Activated CD8-positive, alpha-beta memory T cell treated with anti-CD3 and anti-CD28 coated beads for 36 hours (primary cell): ENCODE results near the gene NSD1. TPM values are rescaled to one million over a fixed set of nuclear protein-coding genes. Genes with fewer than 3 reads are reported as not detected.
"Not testable (repeated sequence)": the region's sequence is repeated elsewhere in the genome, so short reads cannot be mapped to it uniquely, and the experiment has no call there.

Experiments used
- CTCF ChIA-PET: fragments of 350-600 bp; sonication (Branson Sonifier 250); formaldehyde crosslinking; loops from one replicate; lab custom pipeline; 2021; ENCODE audit warnings: antibody characterized with exemption; lab: Charles Lee
- POLR2A ChIA-PET: fragments of 350-600 bp; sonication (Branson Sonifier 250); formaldehyde crosslinking; loops from one replicate; lab custom pipeline; 2021; ENCODE audit warnings: antibody characterized with exemption; lab: Charles Lee
- total RNA-seq, 2 experiments: library from RNA; stranded (reverse); gene quantifications; one replicate each; pipeline ENCODE4 v1.2.3, GENCODE V29; 2021

Gene NSD1
- total RNA-seq, 2 experiments from 2014 or later: 78.6 to 80.4 TPM

DNA sequence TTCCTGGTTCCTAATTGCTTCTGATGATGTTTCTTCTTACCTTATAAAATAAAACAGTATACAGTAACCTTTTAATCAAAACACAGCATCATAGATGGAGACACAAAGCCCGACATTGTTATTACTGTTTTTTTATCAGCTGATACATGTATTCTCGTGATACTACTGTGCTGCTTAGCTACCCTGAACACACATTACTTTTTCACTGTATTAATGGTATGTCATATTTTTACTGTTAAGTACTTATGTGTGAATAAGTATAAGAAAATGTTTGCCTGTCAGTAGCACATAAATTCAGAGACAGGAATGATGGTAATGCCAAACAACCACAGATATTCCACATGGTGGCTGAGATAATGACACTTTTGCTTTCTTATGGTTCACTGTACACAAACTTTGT is 101.3 kb downstream of the NSD1 start:
- POLR2A ChIA-PET: no interaction called here

DNA sequence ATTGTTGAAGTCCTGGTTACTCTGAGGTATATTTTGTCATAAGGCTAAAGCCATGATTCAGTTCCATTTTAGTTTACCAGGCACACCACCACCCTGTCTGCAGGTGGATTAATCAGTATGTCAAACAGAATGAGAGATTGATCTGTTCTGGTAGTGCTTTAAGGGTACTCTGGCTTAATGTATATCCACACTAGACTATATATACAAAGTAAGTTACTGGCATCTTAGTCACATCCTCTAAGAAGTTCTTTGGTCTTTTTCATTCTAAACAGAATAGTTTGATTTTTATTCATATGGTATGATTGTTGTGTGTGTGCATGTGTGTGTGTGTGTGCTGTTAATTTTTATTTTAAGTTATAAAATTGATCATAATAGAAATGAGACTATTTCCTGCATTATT is 108.2 kb downstream of the NSD1 start:
- ChIA-PET POLR2A (interaction anchor here (0.6 kb wide), 1 partner anchor 11 kb away, joined by 4 read pairs; no protein-coding TSS in a partner anchor), CTCF (interaction anchor here (0.6 kb wide), 2 partner anchors 11 to 259 kb away, joined by 3 read pairs; no protein-coding TSS in a partner anchor)

More for the DNA sequence above, 101.3 kb downstream of the NSD1 start:
- CTCF ChIA-PET: interaction anchor here (0.7 kb wide), 1 partner anchor 83 kb away, joined by 3 read pairs; no protein-coding TSS in a partner anchor

DNA sequence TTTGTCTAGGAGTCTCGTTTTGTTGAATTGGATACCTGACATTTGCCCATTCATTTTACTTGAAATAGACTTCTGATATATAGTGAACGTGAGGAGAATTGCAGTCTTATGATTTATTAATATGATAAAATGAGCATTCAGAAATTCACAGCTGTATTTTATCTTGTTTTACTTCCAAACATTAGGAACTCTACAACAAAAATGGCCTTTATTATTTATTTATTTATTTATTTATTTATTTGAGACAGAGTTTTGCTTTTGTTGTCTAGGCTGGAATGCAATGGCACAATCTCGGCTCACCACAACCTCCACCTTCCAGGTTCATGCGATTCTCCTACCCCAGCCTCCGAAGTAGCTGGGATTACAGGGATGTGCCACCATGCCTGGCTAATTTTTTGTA is 108.7 kb downstream of the NSD1 start:
- CTCF ChIA-PET: no interaction called here
- POLR2A ChIA-PET: interaction anchor here (0.6 kb wide), 1 partner anchor 12 kb away, joined by 4 read pairs; no protein-coding TSS in a partner anchor

DNA sequence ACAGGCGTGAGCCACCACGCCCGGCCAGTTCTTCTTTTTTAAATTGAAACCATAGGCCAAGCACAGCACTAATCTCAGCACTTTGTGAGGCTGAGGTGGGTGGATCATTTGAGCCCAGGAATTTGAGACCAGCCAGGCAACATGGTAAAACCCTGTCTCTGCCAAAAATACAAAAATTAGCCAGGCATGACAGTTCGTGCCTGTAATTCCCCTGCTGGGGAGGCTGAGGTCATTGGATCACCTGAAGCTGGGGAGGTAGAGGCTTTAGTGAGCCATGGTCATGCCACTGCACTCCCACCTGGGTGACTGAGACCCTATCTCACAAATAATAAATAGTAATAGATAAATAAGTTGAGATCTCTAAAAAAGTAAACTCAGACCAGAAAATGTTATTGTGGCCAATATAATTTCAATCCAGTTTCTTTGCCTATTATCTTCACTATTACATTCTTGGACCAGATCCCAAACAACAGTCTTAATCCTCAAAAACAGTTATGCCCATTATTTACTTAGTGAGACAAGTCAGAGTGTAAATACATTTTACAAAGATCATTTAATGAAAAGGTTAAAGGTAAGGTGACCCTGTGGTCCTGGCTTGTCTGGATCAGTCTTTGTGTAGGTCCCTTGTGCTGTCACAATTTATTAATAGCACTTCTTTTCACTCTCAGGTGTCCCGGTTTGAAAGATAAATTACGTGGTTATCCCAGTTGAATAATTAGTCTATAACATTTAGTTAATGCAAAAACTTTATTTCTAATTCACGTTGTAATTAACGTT is 116.4 kb downstream of the NSD1 start:
- CTCF ChIA-PET: interaction anchor here (1.3 kb wide), 1 partner anchor 136 kb away, joined by 4 read pairs; no protein-coding TSS in a partner anchor
- POLR2A ChIA-PET: no interaction called here

DNA sequence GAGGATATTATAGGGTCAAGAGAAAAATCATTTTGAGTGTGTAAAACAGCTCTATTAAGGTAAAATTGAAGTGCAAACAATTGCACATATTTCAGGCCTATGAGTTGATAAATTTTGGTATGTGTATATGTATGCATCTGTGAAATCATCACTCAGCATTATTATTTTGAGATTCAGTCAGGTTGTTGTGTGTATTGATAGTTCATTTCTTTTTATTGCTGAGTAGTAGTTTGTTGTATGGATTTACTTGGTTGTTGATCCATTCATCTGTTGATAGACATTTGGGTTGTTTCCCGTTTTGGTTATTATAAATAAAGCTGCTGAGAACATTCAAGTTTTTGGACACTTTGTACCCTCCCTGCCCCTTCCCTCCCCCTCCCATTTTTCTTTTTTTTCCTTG is 119.7 kb downstream of the NSD1 start:
- CTCF ChIA-PET: no interaction called here
- POLR2A ChIA-PET: interaction anchor here (0.6 kb wide), 1 partner anchor 179 kb away, joined by 5 read pairs; no protein-coding TSS in a partner anchor

DNA sequence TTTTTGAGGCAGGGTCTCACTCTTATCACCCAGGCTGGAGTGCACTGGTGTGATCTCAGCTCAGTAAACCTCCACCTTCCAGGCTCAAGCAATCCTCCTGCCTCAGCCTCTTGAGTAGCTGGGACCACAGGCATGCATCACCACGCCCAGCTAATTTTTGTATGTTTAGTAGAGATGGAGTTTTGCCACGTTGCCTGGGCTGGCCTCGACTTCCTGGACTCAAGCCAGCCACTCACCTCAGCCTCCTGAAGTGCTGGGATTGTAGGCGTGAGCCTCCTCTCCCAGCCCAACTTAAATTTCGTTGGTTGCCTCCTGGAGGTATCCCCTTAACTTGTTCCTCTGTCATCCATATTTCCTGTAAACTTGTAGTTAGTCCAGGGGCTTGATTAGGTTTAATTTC is 122.7 kb downstream of the NSD1 start:
- ChIA-PET POLR2A (no interaction called here), CTCF (no interaction called here)

DNA sequence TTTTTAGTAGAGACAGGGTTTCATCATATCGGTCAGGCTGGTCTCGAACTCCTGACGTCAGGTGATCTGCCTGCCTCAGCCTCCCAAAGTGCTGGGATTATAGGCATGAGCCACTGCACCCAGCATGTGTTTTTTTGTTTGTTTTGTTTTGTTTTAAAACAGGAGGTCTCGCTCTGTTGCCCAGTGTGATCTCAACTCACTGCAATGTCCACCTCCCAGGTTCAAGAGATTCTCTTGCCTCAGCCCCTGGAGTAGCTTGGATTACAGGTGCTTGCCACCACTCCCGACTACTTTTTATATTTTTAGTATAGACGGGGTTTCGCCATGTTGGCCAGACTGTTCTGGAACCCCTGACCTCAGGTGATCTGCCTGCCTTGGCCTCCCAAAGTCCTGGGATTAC is 125.1 kb downstream of the NSD1 start:
- CTCF ChIA-PET, POLR2A ChIA-PET: not testable (repeated sequence)

DNA sequence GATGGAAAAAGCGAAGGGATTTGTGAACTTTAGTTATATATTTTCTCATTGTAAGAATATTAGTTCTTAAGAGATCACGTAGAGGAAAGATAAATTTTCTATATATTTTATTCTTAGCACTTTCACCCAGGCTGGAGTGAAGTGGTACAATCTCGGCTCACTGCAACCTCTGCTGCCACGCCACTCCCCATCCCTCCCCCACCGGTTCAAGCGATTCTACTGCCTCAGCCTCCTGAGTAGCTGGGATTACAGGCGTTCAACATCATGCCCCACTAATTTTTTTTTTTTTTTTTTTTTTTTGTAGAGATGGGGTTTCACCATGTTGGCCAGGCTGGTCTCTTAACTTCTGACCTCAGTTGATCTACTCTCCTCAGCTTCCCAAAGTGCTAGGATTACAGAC is 127.4 kb downstream of the NSD1 start:
- POLR2A ChIA-PET: interaction anchor here (0.6 kb wide), 1 partner anchor 75 kb away, joined by 8 read pairs; no protein-coding TSS in a partner anchor
- CTCF ChIA-PET: no interaction called here

DNA sequence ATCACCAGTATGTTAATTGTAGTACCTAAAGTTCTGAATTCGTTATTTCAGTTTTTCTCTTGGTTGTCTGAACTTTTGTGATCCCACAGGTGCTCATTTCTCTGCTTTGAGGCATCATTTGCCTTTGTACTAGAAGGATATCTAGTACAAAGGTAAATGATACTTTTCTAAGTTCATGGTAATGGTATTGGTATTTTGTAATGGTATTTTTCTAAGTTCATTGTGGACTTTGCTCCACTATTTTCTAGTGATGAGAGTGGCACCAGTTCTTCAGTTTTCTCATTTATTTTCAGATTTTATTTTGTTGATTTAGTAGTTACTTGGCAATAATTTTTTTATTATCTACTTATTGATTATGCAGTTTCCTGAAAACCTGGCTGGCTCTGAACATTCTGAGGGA is 127.9 kb downstream of the NSD1 start:
- CTCF ChIA-PET: no interaction called here
- POLR2A ChIA-PET: interaction anchor here (0.6 kb wide), 1 partner anchor 75 kb away, joined by 8 read pairs; no protein-coding TSS in a partner anchor

DNA sequence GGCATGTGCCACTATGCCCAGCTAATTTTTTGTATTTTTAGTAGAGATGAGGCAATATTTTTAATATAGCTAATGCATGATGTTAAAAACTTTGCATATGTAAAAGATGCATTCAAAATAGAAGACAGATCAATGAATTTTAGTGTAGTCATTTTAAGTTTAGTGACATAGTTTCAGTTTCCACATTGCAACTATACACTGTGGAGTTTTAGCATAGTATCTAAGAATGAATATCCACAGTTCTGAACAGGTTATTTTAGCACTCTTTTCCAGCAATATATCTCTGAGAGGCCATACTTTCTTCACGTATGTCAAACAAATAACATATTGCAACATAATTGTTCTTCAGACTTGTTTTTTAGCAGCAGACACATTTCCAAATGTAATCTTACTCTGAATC is 130.6 kb downstream of the NSD1 start:
- ChIA-PET POLR2A (no interaction called here), CTCF (no interaction called here)

DNA sequence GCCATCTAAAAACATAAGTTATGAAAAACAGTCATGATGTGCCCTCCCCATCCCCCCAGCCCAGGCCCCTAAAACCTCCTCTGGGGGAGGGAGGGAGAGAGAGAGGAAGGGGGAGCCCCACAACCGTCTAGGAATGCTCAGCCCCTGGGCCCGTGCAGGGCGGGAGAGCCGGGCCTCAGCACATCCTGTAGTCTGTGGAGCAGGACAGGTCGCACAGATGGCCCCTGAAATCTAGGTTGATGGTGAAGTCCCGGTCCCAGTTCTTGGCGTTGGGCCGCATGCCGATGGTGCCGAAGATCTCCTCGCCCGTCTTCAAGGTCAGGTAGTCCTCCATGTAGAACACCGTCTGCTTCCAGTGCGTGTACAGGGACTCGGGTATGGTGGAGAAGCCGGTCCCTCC is 131.8 kb downstream of the NSD1 start:
- CTCF ChIA-PET: no interaction called here
- POLR2A ChIA-PET: no interaction called here

DNA sequence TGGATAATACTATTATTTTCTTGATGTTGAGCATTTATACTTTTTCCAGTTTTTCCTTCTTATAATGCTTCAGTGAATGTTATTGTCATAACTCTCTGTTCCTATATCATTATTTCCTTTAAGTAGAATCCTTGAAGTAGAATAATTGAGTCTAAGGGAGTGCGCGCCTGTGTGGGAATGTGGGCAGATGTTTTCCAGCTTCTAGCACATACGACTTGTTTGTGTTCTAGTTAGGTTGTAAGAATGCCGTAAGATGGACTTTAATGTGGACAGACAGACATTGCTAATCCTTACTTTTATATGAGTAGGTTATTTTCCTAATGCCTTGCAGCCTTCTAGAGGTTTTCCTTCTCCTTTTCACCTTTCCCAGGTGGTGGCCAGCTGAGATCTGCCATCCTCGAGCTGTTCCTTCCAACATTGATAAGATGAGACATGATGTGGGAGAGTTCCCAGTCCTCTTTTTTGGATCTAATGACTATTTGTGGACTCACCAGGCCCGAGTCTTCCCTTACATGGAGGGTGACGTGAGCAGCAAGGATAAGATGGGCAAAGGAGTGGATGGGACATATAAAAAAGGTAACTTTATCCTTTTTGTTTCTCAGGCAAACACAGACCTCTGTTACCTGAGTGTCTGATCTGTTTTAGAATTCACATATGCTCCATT is 135.8 kb downstream of the NSD1 start:
- ChIA-PET POLR2A (no interaction called here), CTCF (no interaction called here)

DNA sequence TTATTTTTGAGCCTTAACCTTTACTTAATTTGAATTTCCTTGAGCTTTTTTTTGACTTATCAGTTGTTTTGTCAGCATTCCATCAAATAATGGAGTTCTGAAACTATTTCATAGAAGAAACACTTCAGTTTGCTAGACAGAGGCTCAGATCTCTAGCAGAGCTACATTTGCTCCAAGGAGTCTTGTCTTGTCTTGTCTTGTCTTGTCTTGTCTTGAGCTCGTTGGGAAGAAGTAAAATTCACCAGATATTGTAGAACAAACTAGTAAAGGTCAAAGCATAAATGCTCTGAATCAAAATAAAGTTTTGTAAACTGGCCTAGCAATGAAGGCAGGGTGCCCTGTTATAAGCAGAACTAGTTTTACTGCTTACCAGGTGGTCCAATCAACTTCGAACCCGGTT is 136.4 kb downstream of the NSD1 start:
- CTCF ChIA-PET: no interaction called here
- POLR2A ChIA-PET: no interaction called here

DNA sequence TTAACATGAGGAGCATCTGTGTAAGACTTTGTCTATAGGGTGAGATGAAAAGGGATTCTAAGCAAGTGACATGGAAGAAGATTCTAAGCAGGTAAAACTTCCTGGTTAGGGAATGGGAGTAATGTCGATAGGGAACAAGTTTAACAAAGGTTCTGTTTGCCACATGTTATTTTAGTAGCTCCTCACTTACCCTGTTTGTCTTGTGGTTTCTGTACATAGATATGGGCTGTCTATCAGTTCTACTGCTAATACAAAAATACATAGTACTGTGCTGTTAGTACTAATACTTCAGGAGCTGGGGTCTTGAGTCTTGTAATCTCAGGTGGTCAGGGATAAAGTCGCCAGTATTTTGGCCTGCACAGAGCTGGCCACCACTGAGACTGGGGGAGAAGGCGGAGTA is 137.1 kb downstream of the NSD1 start:
- POLR2A ChIA-PET: no interaction called here

DNA sequence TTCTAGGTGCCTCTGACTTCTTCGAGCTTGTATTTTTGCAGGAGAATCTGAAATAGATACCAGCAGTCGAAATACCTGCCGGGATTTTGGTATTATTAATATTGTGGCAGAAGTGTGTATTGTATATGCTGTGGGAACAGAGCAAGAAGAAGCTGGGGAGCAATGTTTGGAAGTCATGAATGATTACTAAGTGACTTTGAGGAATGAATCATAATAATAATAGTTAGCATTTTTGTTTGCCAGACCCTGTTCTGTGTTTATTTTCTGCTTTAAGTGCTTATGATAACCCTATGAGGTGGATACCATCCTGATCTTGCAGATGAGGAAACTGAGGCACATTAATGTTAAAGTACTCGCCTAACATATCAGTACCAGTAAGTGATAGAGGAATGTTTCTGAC is 137.5 kb downstream of the NSD1 start:
- CTCF ChIA-PET: interaction anchor here (0.7 to 1.1 kb wide), 2 partner anchors 34 to 39 kb away, joined by 3 read pairs; no protein-coding TSS in a partner anchor
- POLR2A ChIA-PET: no interaction called here

More for the DNA sequence above, 137.1 kb downstream of the NSD1 start:
- CTCF ChIA-PET: interaction anchor here (1.1 kb wide), 1 partner anchor 39 kb away, joined by 3 read pairs; no protein-coding TSS in a partner anchor

DNA sequence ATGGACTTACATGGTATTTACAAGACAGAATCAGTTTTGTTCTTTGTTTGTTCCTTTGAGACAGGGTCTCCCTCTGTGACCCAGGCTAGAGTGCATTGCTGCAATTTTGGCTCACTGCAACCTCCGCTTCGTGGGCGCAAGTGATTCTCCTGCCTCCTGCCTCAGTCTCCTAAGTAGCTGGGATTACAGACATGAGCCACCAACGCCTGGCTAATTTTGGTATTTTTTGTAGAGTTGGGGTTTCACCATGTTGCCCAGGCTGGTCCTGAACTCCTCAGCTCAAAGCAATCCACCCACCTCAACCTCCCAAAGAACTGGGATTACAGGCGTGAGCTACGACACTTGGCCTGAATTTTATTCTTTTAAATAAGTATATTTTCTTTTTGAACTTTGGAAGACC is 142.3 kb downstream of the NSD1 start:
- ChIA-PET CTCF (interaction anchor here (0.6 kb wide), 1 partner anchor 223 kb away, joined by 3 read pairs; no protein-coding TSS in a partner anchor), POLR2A (no interaction called here)

DNA sequence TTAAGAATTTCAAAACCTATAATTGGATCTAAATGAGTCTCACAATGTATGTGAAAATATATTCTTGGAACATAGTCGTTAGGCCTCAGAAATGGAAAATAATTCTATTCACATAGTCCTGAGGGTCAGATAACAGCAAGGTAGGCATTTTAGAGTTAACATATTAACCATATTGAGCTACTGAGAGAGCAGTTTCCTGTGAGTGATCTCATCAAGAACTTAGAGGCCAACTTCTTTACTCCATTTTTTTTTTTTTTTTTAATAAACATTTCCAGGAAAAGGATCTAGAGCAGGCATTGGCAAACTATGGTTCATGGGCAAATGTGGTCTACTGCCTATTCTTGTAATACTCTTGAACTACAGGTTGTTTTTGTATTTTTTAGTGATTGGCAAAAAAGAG is 143.3 kb downstream of the NSD1 start:
- CTCF ChIA-PET: interaction anchor here (0.7 to 1.5 kb wide), 3 partner anchors 10 to 163 kb away, joined by 3 to 9 read pairs (median 4); no protein-coding TSS in a partner anchor
- POLR2A ChIA-PET: interaction anchor here (0.8 kb wide), 1 partner anchor 30 kb away, joined by 3 read pairs; no protein-coding TSS in a partner anchor

DNA sequence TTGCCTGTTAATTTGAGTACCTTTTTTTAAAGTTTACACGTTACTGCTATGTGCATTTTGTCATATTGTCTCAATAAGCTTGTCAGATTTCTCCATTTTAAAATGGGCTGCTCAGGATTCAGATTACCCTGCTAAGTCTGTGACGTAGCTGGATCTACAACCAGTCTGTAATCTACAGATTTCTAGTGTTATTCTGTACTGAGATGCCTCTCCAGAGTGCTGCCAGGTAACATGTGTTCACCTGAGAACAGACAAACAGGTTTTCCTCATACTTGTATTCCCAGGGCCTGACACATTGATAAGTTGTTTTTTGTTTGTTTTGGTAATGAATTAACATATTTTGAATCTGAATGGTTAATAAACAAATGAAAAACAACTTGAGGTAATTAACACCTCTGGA is 154.6 kb downstream of the NSD1 start:
- POLR2A ChIA-PET: no interaction called here
- CTCF ChIA-PET: no interaction called here

DNA sequence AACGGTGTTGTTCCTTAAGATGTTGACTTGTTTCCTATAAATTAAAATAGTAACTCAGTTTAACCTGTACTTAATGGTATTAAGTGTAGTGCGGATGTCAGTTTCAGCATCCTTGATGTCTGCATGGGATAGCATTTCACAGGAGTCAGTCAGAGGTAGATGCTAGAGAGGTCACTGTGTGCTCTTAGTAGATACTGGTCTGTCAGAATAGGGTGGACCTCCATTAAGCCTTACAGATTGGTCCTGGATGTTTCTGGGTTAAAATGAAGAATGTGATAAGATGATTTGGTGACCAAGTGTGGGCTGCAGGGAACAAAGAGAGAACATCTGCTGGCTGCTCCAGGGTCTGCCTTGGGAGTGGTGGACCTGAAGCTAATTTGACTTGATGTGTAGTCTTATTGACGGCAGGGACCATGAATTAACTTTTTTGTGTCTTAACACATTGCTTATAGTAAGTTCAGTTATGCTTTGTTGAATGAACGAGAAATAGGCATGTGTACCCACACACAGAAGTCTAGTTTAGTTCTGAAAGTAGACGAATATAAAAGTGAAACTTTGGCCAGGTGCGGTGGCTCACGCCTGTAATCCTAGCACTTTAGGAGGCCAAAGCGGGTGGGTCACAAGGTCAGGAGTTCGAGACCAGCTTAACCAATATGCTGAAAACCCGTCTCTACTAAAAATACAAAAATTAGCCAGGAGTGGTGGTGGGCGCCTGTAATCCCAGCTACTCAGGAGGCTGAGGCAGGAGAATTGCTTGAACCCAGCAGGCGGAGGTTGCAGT is 157.4 kb downstream of the NSD1 start:
- CTCF ChIA-PET: interaction anchor here (1.3 kb wide), 1 partner anchor 19 kb away, joined by 4 read pairs; no protein-coding TSS in a partner anchor
- POLR2A ChIA-PET: no interaction called here
